ENCODE data around the gene SLC7A10.
"Not testable (repeated sequence)": the region's sequence is repeated elsewhere in the genome, so short reads cannot be mapped to it uniquely, and the experiment has no call there.

The SLC7A10 gene

DNA sequence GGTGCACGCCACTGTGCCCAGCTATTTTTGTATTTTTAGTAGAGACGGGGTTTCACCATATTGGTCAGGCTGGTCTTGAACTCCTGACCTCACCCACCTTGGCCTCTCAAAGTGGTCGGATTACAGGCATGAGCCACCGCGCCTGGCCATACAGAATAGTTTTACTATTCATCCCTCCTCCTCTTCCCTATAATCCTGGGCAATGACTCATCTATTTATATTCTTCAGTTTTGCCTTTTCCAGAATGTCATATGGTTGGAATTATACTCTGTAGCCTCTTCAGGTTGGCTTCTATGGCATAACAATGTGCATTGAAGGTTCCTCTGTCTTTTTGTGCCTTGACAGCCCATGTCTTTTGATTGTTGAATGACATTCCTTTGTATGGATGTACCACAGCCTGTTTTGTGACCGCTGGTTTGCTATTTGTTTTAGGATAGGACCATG lies 53.7 kb downstream of the SLC7A10 start:
- no peak overlapping the region for H3K4me3 ChIP-seq
- DNase-seq (ENCODE audit: low spot score in 2 of 2), result peak in 1 of 2 experiments; percentile 35
- H3K27me3 ChIP-seq (ENCODE audit: low read depth), result no peaks in the 10 kb centered on the region
- H3K4me1 ChIP-seq, result peaks cover 14% of the 10 kb centered on the region
- peaks cover 7% of the 10 kb centered on the region for H3K9me3 ChIP-seq
- H3K36me3 ChIP-seq (replicated peaks), result no peaks in the 10 kb centered on the region
- in situ Hi-C loops (cut with MboI; ENCODE audit: low sequenced_read_pairs), result no loop called here

DNA sequence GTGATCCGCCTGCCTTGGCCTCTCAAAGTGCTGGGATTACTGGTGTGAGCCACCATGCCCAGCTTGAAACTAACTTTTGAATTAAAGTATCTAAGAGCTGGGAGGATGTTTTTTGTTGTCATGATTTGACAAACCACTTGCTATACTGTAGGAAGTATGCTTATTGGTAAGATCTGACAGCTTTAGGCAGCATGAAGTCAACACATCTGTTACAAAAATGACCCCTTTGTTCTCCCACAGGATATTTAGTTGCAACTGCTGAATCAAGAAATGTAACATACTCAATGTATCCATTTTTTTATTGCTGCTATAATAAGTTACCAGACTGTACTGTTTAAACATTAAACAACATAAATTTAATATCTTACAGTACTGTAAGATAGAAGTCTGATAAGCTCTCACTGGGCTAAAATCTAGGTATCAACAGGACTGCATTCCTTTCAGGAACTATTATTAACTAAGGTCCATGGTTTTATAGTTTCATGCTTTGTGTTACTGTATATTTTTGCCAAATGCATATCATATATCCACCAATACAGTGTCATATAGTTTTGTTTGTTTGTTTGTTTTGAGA lies 54.3 kb downstream of the SLC7A10 start:
- Histone ChIP-seq H3K36me3 (replicated peaks) (no peaks in the 10 kb centered on the region), H3K27me3 (ENCODE audit: low read depth) (no peaks in the 10 kb centered on the region), H3K4me1 (peaks cover 14% of the 10 kb centered on the region), H3K4me3 (no peak overlapping the region), H3K9me3 (peaks cover 7% of the 10 kb centered on the region)
- DNase-seq (ENCODE audit: low spot score in 2 of 2), result no peak
- in situ Hi-C loops (cut with MboI; ENCODE audit: low sequenced_read_pairs), result no loop called here

DNA sequence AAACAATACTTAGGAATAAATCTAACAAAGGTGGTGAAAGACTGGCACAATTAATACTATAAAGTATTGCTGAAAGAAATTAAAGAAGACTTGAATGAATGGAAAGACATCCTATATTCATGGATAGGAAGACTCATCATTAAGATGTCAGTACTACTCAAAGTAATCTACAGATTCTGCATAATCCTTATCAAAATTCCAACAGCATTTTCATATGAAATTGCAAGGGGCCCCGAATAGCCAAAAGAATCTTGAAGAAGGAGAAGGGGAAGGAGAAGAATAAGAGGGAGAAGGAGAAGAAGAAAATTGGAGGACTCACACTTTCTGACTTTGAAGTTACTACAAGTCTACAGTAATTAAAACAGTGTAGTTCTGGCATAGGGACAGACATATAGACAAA lies 57.1 kb downstream of the SLC7A10 start:
- peaks cover 7% of the 10 kb centered on the region for H3K9me3 ChIP-seq
- no peaks in the 10 kb centered on the region for H3K27me3 ChIP-seq (ENCODE audit: low read depth)
- in situ Hi-C loops (cut with MboI; ENCODE audit: low sequenced_read_pairs), result no loop called here
- no peaks in the 10 kb centered on the region for H3K36me3 ChIP-seq (replicated peaks)
- no peak overlapping the region for H3K4me3 ChIP-seq
- H3K4me1 ChIP-seq, result peaks cover 14% of the 10 kb centered on the region
- DNase-seq (ENCODE audit: low spot score in 2 of 2), result no peak

DNA sequence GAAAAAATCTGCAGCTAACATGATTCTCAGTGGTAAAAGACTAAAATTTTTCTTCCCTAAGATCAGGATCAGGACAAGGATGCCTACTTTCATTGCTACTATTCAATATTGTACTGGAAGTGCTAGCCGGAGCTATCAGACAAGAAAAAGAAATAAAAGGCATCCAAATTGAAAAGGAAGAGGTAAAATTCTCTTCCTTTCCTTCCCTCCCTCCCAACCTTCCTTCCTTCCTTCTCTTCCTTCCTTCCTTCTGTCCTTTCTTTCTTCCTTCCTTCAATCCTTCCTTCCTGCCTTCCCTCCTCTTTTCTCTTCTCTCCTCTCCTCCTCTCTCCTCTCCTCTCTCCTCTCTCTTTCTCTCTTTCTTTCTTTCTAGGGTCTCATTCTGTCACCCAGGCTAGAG lies 58.2 kb downstream of the SLC7A10 start:
- Histone ChIP-seq H3K9me3 (peaks cover 7% of the 10 kb centered on the region), H3K4me3 (no peak overlapping the region), H3K27me3 (ENCODE audit: low read depth) (no peaks in the 10 kb centered on the region), H3K4me1 (peaks cover 10% of the 10 kb centered on the region), H3K36me3 (replicated peaks) (no peaks in the 10 kb centered on the region)
- no peak for DNase-seq (ENCODE audit: low spot score in 2 of 2)
- in situ Hi-C loops (cut with MboI; ENCODE audit: low sequenced_read_pairs), result no loop called here

DNA sequence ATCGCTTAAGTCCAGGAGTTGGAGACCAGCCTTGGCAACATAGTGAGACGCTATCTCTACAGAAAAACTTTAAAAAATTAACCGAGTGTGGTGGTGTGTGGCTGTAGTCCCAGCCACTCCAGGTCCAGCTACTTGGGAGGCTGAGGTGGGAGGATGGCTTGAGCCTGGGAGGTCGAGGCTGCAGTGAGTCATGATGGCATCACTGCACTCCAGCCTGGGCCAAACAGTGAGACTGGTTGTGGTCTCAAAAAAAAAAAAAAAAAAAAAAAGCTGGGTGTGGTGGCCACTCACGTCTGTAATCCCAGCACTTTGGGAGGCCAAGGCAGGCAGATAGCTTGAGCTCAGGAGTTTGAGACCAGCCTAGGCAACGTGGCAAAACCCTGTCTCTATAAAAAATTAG lies 59.6 kb downstream of the SLC7A10 start:
- in situ Hi-C loops (cut with MboI; ENCODE audit: low sequenced_read_pairs), result not testable (repeated sequence)

DNA sequence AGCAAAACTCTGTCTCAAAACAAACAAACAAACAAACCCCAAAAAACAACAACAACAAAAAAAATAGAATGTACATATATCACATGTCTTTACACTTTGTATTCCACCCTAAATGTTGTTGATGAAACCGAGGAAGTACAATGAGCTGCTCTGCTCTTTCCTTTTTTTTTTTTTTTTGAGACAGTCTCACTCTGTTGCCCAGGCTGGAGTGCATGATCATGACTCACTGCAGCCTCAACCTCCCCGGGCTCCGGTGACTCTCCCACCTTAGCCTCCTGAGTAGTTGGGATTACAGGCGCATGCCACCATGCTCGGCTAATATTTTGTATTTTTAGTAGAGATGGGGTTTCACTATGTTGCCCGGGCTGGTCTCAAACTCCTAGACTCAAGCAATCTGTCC lies 62.2 kb downstream of the SLC7A10 start:
- no peak overlapping the region for H3K4me3 ChIP-seq
- in situ Hi-C loops (cut with MboI; ENCODE audit: low sequenced_read_pairs), result no loop called here
- peaks cover 5% of the 10 kb centered on the region; the same call in 1 of the 2 replicates for H3K9me3 ChIP-seq
- no peaks in the 10 kb centered on the region for H3K27me3 ChIP-seq (ENCODE audit: low read depth)
- no peak for DNase-seq (ENCODE audit: low spot score in 2 of 2)
- H3K4me1 ChIP-seq, result no peaks in the 10 kb centered on the region
- H3K36me3 ChIP-seq (replicated peaks), result no peaks in the 10 kb centered on the region

More for the DNA sequence above, 59.6 kb downstream of the SLC7A10 start:
- not testable (repeated sequence) for H3K4me3 ChIP-seq; H3K36me3 ChIP-seq (replicated peaks); H3K9me3 ChIP-seq; H3K4me1 ChIP-seq; H3K27me3 ChIP-seq (ENCODE audit: low read depth); DNase-seq (ENCODE audit: low spot score in 2 of 2)

DNA sequence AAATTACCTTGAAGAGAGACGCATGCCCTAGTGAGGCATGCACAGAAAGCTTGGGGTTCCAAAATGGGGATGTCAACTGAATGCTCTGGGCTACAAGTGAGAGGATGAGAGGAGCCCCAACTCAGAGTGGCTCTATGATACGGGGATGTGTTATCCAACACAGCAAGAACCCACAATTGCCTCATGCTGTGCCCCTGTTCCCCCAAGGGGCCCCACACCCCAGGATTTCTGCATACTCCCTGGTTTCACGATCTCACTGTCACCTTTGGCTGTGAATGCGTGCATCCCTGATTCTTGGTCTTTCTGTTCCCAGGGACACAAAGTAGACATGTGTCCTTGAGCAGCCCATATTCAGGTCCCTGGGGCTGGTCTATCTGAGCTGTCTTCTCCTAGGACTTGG lies 64.4 kb downstream of the SLC7A10 start:
- H3K4me1 ChIP-seq, result no peaks in the 10 kb centered on the region
- DNase-seq (ENCODE audit: low spot score in 2 of 2), result no peak
- H3K9me3 ChIP-seq, result no peaks in the 10 kb centered on the region; the same call in 1 of the 2 replicates
- H3K36me3 ChIP-seq (replicated peaks), result no peaks in the 10 kb centered on the region
- in situ Hi-C loops (cut with MboI; ENCODE audit: low sequenced_read_pairs), result no loop called here
- H3K4me3 ChIP-seq, result no peak overlapping the region
- no peaks in the 10 kb centered on the region for H3K27me3 ChIP-seq (ENCODE audit: low read depth)

DNA sequence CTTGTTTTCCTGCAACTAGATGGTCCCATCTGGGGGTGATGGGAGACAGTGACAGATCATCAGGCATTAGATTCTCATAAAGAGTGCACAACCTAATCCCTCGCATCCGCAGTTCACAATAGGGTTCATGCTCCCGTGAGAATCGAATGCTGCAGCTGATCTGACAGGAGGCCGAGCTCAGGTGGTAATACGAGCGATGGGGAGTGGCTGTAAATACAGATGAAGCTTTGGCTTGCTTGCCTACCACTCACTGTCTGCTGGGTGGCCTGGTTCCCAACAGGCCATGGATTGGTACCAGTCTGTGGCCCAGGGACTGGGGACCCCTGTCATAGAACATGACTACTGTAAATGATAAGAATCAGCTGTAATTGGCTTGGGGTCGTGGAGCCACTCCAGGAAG lies 65.8 kb downstream of the SLC7A10 start:
- Histone ChIP-seq H3K36me3 (replicated peaks) (no peaks in the 10 kb centered on the region), H3K4me1 (no peaks in the 10 kb centered on the region), H3K27me3 (ENCODE audit: low read depth) (no peaks in the 10 kb centered on the region), H3K9me3 (no peaks in the 10 kb centered on the region; the same call in 1 of the 2 replicates), H3K4me3 (no peak overlapping the region)
- DNase-seq (ENCODE audit: low spot score in 2 of 2), result no peak
- in situ Hi-C loops (cut with MboI; ENCODE audit: low sequenced_read_pairs), result no loop called here

DNA sequence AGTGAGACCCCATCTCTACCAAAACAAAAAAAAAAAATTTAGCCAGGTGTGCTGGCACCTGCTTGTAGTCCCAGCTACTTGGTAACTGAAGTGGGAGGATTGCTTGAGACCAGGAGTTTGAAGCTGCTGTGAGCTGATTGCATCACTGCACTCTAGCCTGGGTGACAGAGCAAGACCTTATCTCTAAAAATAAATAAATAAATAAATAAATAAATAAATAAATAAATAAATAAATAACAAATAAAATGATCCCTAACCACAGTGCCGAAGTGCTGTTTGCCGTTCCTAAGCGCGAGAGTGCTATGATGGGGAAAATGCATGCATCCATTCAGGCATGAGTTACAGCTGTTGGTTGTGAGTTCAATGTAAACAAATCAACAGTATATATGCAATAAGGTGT lies 66.5 kb downstream of the SLC7A10 start:
- Histone ChIP-seq H3K4me1 (no peaks in the 10 kb centered on the region), H3K36me3 (replicated peaks) (no peaks in the 10 kb centered on the region), H3K4me3 (no peak overlapping the region), H3K9me3 (no peaks in the 10 kb centered on the region), H3K27me3 (ENCODE audit: low read depth) (no peaks in the 10 kb centered on the region)
- in situ Hi-C loops (cut with MboI; ENCODE audit: low sequenced_read_pairs), result no loop called here
- DNase-seq (ENCODE audit: low spot score in 2 of 2), result no peak

Data from HAP-1 (cell line).